Tibial nerve (tissue), 4 donors: ENCODE measurements around the gene KCNJ18.
"Not testable (repeated sequence)": the region's sequence is repeated elsewhere in the genome, so short reads cannot be mapped to it uniquely, and the experiment has no call there.

Experiments used
- CTCF ChIP-seq, 5 experiments: fragments of 200-600 bp in 3 of 5; fragments of 450-650 bp in 2 of 5; sonication (generic) in 3 of 5; IDR thresholded peaks; one replicate each; pipeline ENCODE4 v1.5.1; 2016 to 2019; ENCODE audit warnings: antibody characterized with exemption in 5 of 5, mild to moderate bottlenecking in 3 of 5, moderate library complexity in 2 of 5
- EP300 ChIP-seq, 2 donors: sonication (generic); formaldehyde crosslinking; IDR thresholded peaks; one replicate each; pipeline ENCODE4 v1.6.1; 2017; ENCODE audit warnings: antibody characterized with exemption in 2 of 2, mild to moderate bottlenecking in 1 of 2
- POLR2A ChIP-seq, 2 donors: fragments of 450-650 bp; IDR thresholded peaks; one replicate each; pipeline ENCODE4 v1.6.1; 2017; ENCODE audit warnings: antibody characterized with exemption in 2 of 2, mild to moderate bottlenecking in 2 of 2, moderate library complexity in 2 of 2

GRCh38 chr17:21744621-21745020 lies 52.3 kb downstream of the KCNJ18 start:
- not testable (repeated sequence) for TF ChIP-seq CTCF, POLR2A, EP300 (IDR thresholded peaks at IDR 0.05)
